GM19372 (cell line): ENCODE data around the gene THOC6.

Source experiments
- ATAC-seq: cut with Tn5 transposase; IDR thresholded peaks from one replicate; pipeline ENCODE4 v1.9.1; 2021; ENCODE audit warnings: mild to moderate bottlenecking, low read depth, moderate library complexity; ENCODE audit not compliant: unreplicated experiment

THOC6 gene

GRCh38 chr16:3027983-3028715 is 4.3 kb downstream of the THOC6 start:
- ATAC-seq = no peak

GRCh38 chr16:3028716-3029319 is 5.0 kb downstream of the THOC6 start:
- no peak for ATAC-seq

GRCh38 chr16:3029491-3030221 is 5.8 kb downstream of the THOC6 start:
- ATAC-seq = no peak

GRCh38 chr16:3030222-3031212 is 6.7 kb downstream of the THOC6 start:
- ATAC-seq = no peak

- ATAC-seq = no peak
Observed at GRCh38 chr16:3032624-3033023, 8.8 kb downstream of the THOC6 start.

GRCh38 chr16:3035289-3035971 is 11.6 kb downstream of the THOC6 start:
- no peak for ATAC-seq

- no peak for ATAC-seq
Observed at GRCh38 chr16:3035972-3036725, 12.3 kb downstream of the THOC6 start.

GRCh38 chr16:3036726-3037315 is 13.0 kb downstream of the THOC6 start, which contains the start of gene BICDL2:
Gene BICDL2 (minus strand): TSS chr16:3036944. CDS start chr16:3035496, 1,448 bp downstream.
- ATAC-seq = no peak

GRCh38 chr16:3038256-3038655 is 14.4 kb downstream of the THOC6 start:
- ATAC-seq = no peak

GRCh38 chr16:3038896-3039295 is 15.1 kb downstream of the THOC6 start:
- ATAC-seq = no peak

GRCh38 chr16:3042376-3042775 is 18.5 kb downstream of the THOC6 start:
- ATAC-seq = no peak

GRCh38 chr16:3044708-3045107 is 20.9 kb downstream of the THOC6 start:
- ATAC-seq = no peak

GRCh38 chr16:3045758-3046640 is 22.2 kb downstream of the THOC6 start, which contains the start of gene MMP25:
Gene MMP25 (plus strand): TSS chr16:3046561. CDS start chr16:3046918, 357 bp downstream.
- no peak for ATAC-seq

GRCh38 chr16:3046641-3047386 is 23.0 kb downstream of the THOC6 start:
- no peak for ATAC-seq

- no peak for ATAC-seq
Observed at GRCh38 chr16:3047387-3047720, 23.5 kb downstream of the THOC6 start.

- ATAC-seq = no peak
Observed at GRCh38 chr16:3049921-3050481, 26.2 kb downstream of the THOC6 start.

- no peak for ATAC-seq
Observed at GRCh38 chr16:3050487-3050886, 26.7 kb downstream of the THOC6 start.
